GM18502 (cell line): ENCODE results near the gene NADK.

Experiments
- ATAC-seq: cut with Tn5 transposase; IDR thresholded peaks from one replicate; pipeline ENCODE4 v1.9.1; 2021; ENCODE audit warnings: mild to moderate bottlenecking; ENCODE audit not compliant: unreplicated experiment, poor library complexity

Gene NADK

DNA sequence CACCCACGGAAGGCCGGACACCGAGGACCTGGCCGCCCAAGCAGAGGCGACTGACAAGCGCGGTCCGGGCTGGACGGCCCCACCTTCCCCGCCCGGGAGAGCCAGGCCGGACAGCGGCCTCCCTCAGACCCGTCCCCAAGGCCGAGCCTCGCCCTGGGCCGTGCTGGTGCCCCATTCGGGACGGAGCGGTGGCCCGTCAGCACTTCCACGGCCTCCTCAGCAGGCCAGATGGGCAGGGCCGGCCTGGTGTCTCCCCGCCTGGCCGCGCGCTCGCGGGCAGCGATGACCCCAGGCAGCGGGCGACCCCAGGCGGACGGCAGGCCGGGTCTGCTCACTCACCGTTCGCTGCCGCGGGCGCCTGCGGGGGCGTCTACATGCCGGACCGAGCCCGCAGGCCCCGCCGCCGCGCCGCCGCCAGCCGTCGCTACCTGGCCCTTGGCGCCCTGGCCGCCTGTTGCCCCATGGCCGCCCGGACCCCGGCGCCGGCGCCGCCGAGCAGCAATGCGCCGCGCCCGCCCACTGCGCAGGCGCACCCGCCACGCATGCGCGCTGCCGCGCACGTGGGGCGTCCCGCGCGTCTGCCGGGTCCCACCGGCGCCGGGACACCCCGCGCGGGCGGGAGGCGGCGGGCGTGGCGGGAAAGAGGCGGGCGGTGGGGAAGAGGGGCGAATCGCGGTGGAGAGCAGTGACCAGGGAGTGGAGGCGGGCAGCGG, at the start of gene NADK:
Gene NADK (minus strand): TSS at position 521 of the 713 bp plus-strand sequence. CDS start 13,064 bp downstream, outside the sequence.
- peak; percentile 44 for ATAC-seq

- ATAC-seq = no peak
These were observed 49.0 kb upstream of the NADK start for GRCh38 chr1:1827089-1827848.

- no peak for ATAC-seq
These were observed 48.3 kb upstream of the NADK start for GRCh38 chr1:1826356-1827088.

GRCh38 chr1:1825217-1825616, 46.9 kb upstream of the NADK start:
- ATAC-seq = no peak

- no peak for ATAC-seq
These were observed 41.5 kb upstream of the NADK start for GRCh38 chr1:1819762-1820161.

GRCh38 chr1:1817221-1817620, 39.0 kb upstream of the NADK start:
- ATAC-seq = no peak

DNA sequence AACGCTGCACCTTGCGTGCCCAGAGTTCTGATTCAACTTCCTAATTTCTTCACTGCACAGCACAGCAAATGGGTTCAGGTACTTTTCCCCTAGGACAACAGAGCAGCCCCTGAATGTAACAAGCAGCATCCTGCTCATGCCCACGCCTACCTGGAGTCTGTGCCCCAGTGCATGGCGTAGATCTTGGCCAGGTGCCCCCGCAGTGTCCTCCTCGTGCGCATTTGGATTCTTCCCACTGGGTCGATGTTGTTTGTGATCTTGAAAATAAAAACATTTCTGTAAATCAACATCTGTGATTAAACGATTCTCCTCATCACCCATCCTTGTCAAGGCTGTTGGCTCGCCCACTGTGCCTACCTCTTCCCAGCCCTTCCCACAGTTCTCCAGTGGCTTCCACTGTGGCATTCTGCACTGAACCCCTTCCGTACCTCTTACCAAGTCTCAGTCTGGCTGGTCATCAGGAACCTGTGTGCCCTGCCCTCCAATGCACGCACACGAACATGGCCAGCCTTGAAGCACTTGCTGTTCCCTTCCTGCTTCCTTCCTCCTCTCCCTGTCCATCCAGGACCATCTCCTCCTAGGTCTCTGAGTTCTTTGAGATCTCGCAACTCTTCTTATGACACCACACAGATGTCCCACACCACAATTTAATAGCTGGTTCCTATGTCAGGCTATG, 37.5 kb upstream of the NADK start:
- ATAC-seq = no peak

DNA sequence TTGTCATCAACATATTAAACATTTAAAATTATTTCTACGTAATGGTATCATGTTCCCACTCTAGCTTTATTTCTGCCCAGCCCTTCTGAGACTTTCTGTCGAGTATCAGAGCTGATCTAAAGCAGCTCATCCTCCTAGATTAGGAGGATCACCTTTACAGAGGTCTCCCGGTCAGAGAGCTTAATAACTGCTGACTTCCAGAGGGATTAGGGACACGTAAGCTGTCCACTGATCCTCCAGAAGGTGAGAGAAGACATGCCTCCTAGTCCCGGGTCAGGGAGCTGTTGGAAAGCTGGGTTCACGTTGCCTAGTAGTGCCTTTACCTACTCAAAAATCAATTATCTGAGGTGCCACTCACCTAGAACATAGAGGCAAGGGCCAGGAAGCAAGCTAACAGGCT, 31.2 kb upstream of the NADK start:
- ATAC-seq = no peak

- no peak for ATAC-seq
These were observed 29.9 kb upstream of the NADK start for GRCh38 chr1:1808206-1808605.

DNA sequence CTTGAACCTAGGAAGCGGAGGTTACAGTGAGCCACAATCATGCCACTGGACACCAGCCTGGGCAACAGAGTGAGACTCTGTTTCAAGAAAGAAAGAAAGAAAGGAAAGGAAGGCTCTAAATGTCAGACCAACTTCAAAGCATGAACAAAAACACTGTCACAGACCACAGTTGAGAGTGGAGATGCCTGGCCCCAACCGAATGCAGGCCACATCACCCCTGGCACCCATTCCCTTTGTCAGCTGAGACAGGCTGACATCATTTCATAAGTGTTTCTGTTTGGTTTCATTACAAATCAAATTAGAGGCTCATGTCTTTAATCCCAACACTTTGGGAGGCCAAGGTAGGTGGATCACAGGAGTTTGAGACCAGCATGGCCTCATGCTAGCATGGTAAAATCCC, 28.6 kb upstream of the NADK start:
- ATAC-seq = no peak

DNA sequence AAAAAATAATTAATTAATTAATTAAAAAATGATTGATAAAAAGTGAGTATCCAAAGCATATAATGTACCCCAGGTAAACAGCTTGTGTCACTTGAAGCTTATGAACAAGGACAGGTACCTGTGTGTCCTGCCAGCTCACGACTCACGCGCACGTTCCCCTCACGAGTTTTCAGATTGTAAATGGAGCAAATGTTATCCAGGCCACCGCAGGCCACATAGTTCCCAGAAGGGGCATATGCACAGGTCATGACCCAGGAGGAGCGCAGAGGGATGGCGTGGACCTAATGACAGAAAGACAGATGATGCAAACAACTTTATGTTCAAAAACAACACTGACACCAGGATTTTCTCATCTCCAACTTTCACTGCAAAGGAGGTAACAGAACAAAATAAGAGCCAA, 26.0 kb upstream of the NADK start:
- no peak for ATAC-seq

DNA sequence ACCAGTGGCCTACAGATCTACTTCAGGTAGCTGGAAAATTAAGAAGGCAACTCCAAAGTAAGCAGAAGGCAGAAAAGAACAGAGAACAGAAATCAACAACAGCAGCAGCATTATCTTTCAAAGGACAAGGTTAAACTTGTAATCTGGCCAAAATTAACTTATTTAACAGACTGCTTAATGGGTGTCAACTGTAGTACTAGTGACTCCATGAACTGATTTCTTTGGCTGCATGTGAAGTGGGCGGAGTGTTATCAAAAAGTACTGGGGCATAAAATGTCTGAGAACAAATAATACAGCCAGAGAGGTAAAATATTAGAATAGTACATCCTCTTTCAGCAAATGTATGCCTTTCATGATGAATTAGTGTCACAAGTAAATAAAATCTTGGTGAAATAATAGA, 24.6 kb upstream of the NADK start:
- no peak for ATAC-seq

- no peak for ATAC-seq
These were observed 21.4 kb upstream of the NADK start for GRCh38 chr1:1799716-1800115.

- ATAC-seq = no peak
These were observed 19.6 kb upstream of the NADK start for GRCh38 chr1:1797731-1798341.

DNA sequence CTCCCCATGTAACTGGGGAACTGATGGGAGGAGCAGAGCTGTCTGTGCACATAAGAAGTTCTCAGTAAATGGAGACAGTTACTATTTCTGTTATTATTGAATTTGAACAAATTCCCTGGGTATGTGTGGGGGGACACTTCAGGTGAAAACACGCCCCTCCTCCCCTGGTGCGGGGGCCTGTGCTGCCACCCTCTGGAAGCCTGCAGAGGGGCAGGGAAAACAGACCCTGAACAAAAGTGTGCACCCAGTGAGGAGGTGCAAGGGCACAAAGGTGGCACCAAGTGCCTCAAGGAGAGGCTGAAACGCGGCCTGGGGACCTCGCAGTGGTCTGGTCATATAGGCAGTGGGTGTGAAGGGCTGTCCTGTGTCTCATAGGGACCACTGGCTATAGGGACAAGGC, 18.2 kb upstream of the NADK start:
- no peak for ATAC-seq

DNA sequence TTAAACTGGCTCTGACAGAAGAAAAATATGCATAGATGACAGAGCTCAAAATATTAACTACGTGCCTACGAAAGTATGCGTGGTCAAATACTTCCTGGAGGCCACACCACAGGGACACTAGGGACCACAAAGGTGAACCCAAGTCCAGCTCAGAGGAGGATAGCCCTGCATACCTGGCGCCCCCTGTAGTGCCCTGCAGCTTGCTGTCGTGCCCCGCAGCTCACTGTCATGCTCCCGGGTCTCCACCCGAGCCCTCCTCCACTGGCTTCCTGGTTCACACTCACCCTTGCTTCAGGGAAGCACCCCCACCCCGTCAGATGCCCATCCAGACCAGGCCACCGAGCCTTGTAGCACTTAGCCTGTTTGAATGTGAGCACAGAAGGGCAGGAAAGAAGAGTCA, 16.7 kb upstream of the NADK start:
- ATAC-seq = no peak

- ATAC-seq = no peak
These were observed 15.4 kb upstream of the NADK start for GRCh38 chr1:1793481-1794244.

- ATAC-seq = no peak
These were observed 10.6 kb upstream of the NADK start for GRCh38 chr1:1788646-1789431.

GRCh38 chr1:1788136-1788535, 9.9 kb upstream of the NADK start:
- ATAC-seq = no peak
